Measurements from ENCODE around the gene DEFB110. TPM values are rescaled to one million over a fixed set of nuclear protein-coding genes. Genes with fewer than 3 reads are reported as not detected.
A peak's percentile ranks its signal among the peaks of the same experiment; 100 is the strongest.

DEFB110 gene
- total RNA-seq, 3 donors from 2014 or later, result not detected

- Mint-ChIP-seq H3K4me3 (no peak overlapping the region), H3K36me3 (ENCODE audit: insufficient read depth) (no peaks in the 10 kb centered on the region), H3K27me3 (ENCODE audit: low read depth) (no peaks in the 10 kb centered on the region), H3K4me1 (ENCODE audit: low read depth) (peaks cover 3% of the 10 kb centered on the region), H3K9me3 (peaks cover 3% of the 10 kb centered on the region)
- no peak for ATAC-seq
- no peak for DNase-seq
These were observed 39.7 kb downstream of the DEFB110 start for GRCh38 chr6:49982046-49982445.

- H3K4me1 Mint-ChIP-seq (ENCODE audit: low read depth), result peaks cover 3% of the 10 kb centered on the region
- no peaks in the 10 kb centered on the region for H3K36me3 Mint-ChIP-seq (ENCODE audit: insufficient read depth)
- ATAC-seq, result peak in 1 of 2 donors; percentile 23
- H3K4me3 Mint-ChIP-seq, result no peak overlapping the region
- peaks cover 3% of the 10 kb centered on the region for H3K9me3 Mint-ChIP-seq
- H3K27me3 Mint-ChIP-seq (ENCODE audit: low read depth), result no peaks in the 10 kb centered on the region
- DNase-seq, result no peak
These were observed 40.9 kb downstream of the DEFB110 start for GRCh38 chr6:49980898-49981297.

GRCh38 chr6:49979584-49979983, 42.2 kb downstream of the DEFB110 start:
- H3K4me1 Mint-ChIP-seq (ENCODE audit: low read depth), result peaks cover 3% of the 10 kb centered on the region
- no peak overlapping the region for H3K4me3 Mint-ChIP-seq
- no peaks in the 10 kb centered on the region for H3K36me3 Mint-ChIP-seq (ENCODE audit: insufficient read depth)
- peaks cover 3% of the 10 kb centered on the region for H3K9me3 Mint-ChIP-seq
- ATAC-seq (no peak), DNase-seq (no peak)
- H3K27me3 Mint-ChIP-seq (ENCODE audit: low read depth), result no peaks in the 10 kb centered on the region

- Mint-ChIP-seq H3K4me3 (peak overlapping the region; percentile 35), H3K27me3 (ENCODE audit: low read depth) (no peaks in the 10 kb centered on the region), H3K36me3 (ENCODE audit: insufficient read depth) (no peaks in the 10 kb centered on the region), H3K9me3 (peaks cover 3% of the 10 kb centered on the region), H3K4me1 (ENCODE audit: low read depth) (peaks cover 3% of the 10 kb centered on the region)
- ATAC-seq (no peak), DNase-seq (no peak)
These were observed 43.2 kb downstream of the DEFB110 start for GRCh38 chr6:49978332-49979226.

GRCh38 chr6:49969605-49970004, 52.2 kb downstream of the DEFB110 start, which contains the start of gene DEFB113:
DEFB113 (minus strand) TSS chr6:49969625; CDS start chr6:49969625, 0 bp downstream.
- H3K27me3 Mint-ChIP-seq (ENCODE audit: low read depth), result no peaks in the 10 kb centered on the region
- no peaks in the 10 kb centered on the region for H3K36me3 Mint-ChIP-seq (ENCODE audit: insufficient read depth)
- DNase-seq, result no peak

More at GRCh38 chr6:49969605-49970004, 52.2 kb downstream of the DEFB110 start, which contains the start of gene DEFB113:
- no peak for ATAC-seq
- Mint-ChIP-seq H3K4me3 (no peak within 1 kb of the TSS), H3K9me3 (no peaks in the 10 kb centered on the region), H3K4me1 (ENCODE audit: low read depth) (no peaks in the 10 kb centered on the region)

Other genes starting within 250 kb of the DEFB110 start
- gene PGK2, start 234.7 kb downstream of the DEFB110 start, total RNA-seq, result not detected
- gene CRISP1, start 155.5 kb downstream of the DEFB110 start, total RNA-seq, result not detected
- gene DEFB114, start 57.8 kb downstream of the DEFB110 start, total RNA-seq, result not detected
- not detected for gene DEFB113, start 52.4 kb downstream of the DEFB110 start, total RNA-seq
- not detected for gene DEFB112, start 27.9 kb upstream of the DEFB110 start, total RNA-seq

Data from activated T-cell treated with anti-CD3 and anti-CD28 coated beads, Interleukin-2, amount 50 U/mL, for 4 hours (primary cell).